Endothelial cell of umbilical vein (primary cell): ENCODE measurements around the gene CARD18. TPM values are rescaled to one million over a fixed set of nuclear protein-coding genes. Genes with fewer than 3 reads are reported as not detected.

Source experiments
- BruUV-seq: library from RNA; stranded (reverse); fragments of 400-500 nt; replicated peaks from 2 replicates; lab custom pipeline; 2021; lab: Mats Ljungman, UMichigan
- CTCF ChIA-PET: fragments of 300-600, 350-600 bp; sonication (Branson Sonifier 250); formaldehyde crosslinking; loops from one replicate; lab custom pipeline; 2021; ENCODE audit warnings: antibody characterized with exemption, inconsistent platforms; lab: Charles Lee
- POLR2A ChIA-PET: fragments of 300-600, 350-600 bp; sonication (Branson Sonifier 250); formaldehyde crosslinking; loops from one replicate; lab custom pipeline; 2021; ENCODE audit warnings: antibody characterized with exemption, inconsistent platforms; lab: Charles Lee
- DNase-seq: peaks from one replicate; pipeline ENCODE4 v3.0.0-alpha.2; 2011; ENCODE audit warnings: low read depth, low spot score
- FAIRE-seq: peaks from 2 replicates; lab custom pipeline; 2011; peaks lifted over from hg19 to GRCh38; lab: Jason Lieb, UNC
- H2AFZ ChIP-seq: 2 replicates; pipeline ENCODE4 v1.6.0; 2012; ENCODE audit warnings: low read depth, low read length, control low read depth, inconsistent platforms
- H3K27ac ChIP-seq: 2 replicates; pipeline ENCODE4 v1.5.1; 2011; ENCODE audit warnings: low read depth, mild to moderate bottlenecking, control low read depth, low read length, moderate library complexity; ENCODE audit not compliant: insufficient read depth
- H3K27me3 ChIP-seq, 2 experiments: 2 replicates each; pipeline versions ENCODE4 v1.6.0 to v1.6.1; 2011; ENCODE audit warnings: low read length in 2 of 2, mixed read lengths in 1 of 2; ENCODE audit not compliant: control insufficient read depth in 2 of 2, insufficient read depth in 2 of 2
- H3K36me3 ChIP-seq, 2 experiments: 2 replicates in 1 of 2; 3 replicates in 1 of 2; pipeline ENCODE4 v1.5.1; 2011; ENCODE audit warnings: low read length in 2 of 2, mild to moderate bottlenecking in 1 of 2, moderate library complexity in 1 of 2; ENCODE audit not compliant: control insufficient read depth in 2 of 2, insufficient read depth in 2 of 2; ENCODE audit errors: extremely low read depth in 1 of 2
- H3K4me1 ChIP-seq: 3 replicates; pipeline ENCODE4 v1.5.1; 2011; ENCODE audit warnings: mild to moderate bottlenecking, low read length; ENCODE audit not compliant: control insufficient read depth, insufficient read depth; ENCODE audit errors: extremely low read depth
- H3K4me2 ChIP-seq: 2 replicates; pipeline ENCODE4 v1.6.1; 2011; ENCODE audit warnings: low read length, control low read depth, mixed read lengths; ENCODE audit not compliant: insufficient read depth
- H3K4me3 ChIP-seq, 3 experiments: fragments of 200-600 bp in 1 of 3; sonication (generic), shearing (Covaris generic) in 1 of 3; replicated peaks in 1 of 3; 2 replicates each; pipeline ENCODE4 v1.5.1; 2011 to 2016; ENCODE audit warnings: control low read depth in 3 of 3, low read length in 3 of 3, mild to moderate bottlenecking in 2 of 3, inconsistent platforms in 1 of 3, low read depth in 1 of 3, moderate library complexity in 1 of 3; ENCODE audit not compliant: insufficient read depth in 1 of 3
- H3K79me2 ChIP-seq: 2 replicates; pipeline ENCODE4 v1.6.0; 2012; ENCODE audit warnings: low read length, inconsistent platforms; ENCODE audit not compliant: control insufficient read depth, insufficient read depth
- H3K9ac ChIP-seq: replicated peaks from 2 replicates; pipeline ENCODE3; 2011; ENCODE audit warnings: low read length, control low read depth; ENCODE audit not compliant: insufficient read depth; ENCODE audit errors: extremely low read depth
- H3K9me1 ChIP-seq: replicated peaks from 3 replicates; pipeline ENCODE4 v1.6.0; 2011; ENCODE audit warnings: mild to moderate bottlenecking, low read length; ENCODE audit not compliant: control insufficient read depth, insufficient read depth; ENCODE audit errors: extremely low read depth
- H3K9me3 ChIP-seq: replicated peaks from 2 replicates; pipeline ENCODE4 v1.5.1; 2012; ENCODE audit warnings: low read length, inconsistent platforms; ENCODE audit not compliant: control insufficient read depth, insufficient read depth
- H4K20me1 ChIP-seq: replicated peaks from 2 replicates; pipeline ENCODE3; 2011; ENCODE audit warnings: mild to moderate bottlenecking, low read length; ENCODE audit not compliant: control insufficient read depth, insufficient read depth; ENCODE audit errors: extremely low read depth
- EZH2 ChIP-seq: IDR thresholded peaks from 2 replicates; pipeline ENCODE4 v1.6.1; 2012; ENCODE audit warnings: borderline replicate concordance, low read depth, mild to moderate bottlenecking, moderate library complexity, low read length, inconsistent platforms; ENCODE audit not compliant: severe bottlenecking
- JUN ChIP-seq: IDR thresholded peaks from 2 replicates; pipeline ENCODE4 v1.6.1; 2011; ENCODE audit warnings: borderline replicate concordance, low read depth; ENCODE audit not compliant: insufficient read length, insufficient read depth
- POLR2A ChIP-seq: IDR thresholded peaks from 2 replicates; pipeline ENCODE4 v1.6.1; 2012; ENCODE audit warnings: low read depth, mild to moderate bottlenecking, control low read depth, low read length
- dilution Hi-C: fragments of 300-500 bp; cut with MboI; formaldehyde crosslinking; loops from one replicate; pipeline ENCODE4 v1.15.0; 2019; ENCODE audit warnings: low sequenced_read_pairs; ENCODE audit not compliant: extremely low pct_ligation_motif_present
- intact Hi-C: fragments of 100-400 bp; cut with micrococcal nuclease; formaldehyde crosslinking; loops from one replicate; pipeline ENCODE4 v1.10.0; 2022
- polyA plus RNA-seq, 4 experiments: library from polyadenylated mRNA; depleted of rRNA in 3 of 4; stranded (reverse) in 3 of 4; unstranded in 1 of 4; fragments of >200 nt; gene quantifications; 2 replicates each; pipeline versions ENCODE4 v1.2.1 to v1.2.3, GENCODE V29; 2011 to 2012; ENCODE audit warnings: missing spikeins in 1 of 4
- total RNA-seq: library from RNA; stranded (reverse); gene quantifications from 2 replicates; pipeline ENCODE4 v1.2.3, GENCODE V29; 2021
- TF ChIP-seq, protein P1 (sequence below), 2 donors: IDR thresholded peaks; 1 replicate in 1 of 2; 2 replicates in 1 of 2; pipeline ENCODE4 v1.5.1; 2011; ENCODE audit warnings: low read length in 2 of 2, mild to moderate bottlenecking in 2 of 2, moderate library complexity in 2 of 2, control low read depth in 1 of 2, inconsistent platforms in 1 of 2, low read depth in 1 of 2; ENCODE audit not compliant: insufficient read depth in 1 of 2; ENCODE audit errors: extremely low read depth in 1 of 2

The CARD18 gene
- total and polyA plus RNA-seq, 2 donors (not counting 3 experiments of a cell fraction or from before 2014, with no cell fraction given), result not detected

DNA sequence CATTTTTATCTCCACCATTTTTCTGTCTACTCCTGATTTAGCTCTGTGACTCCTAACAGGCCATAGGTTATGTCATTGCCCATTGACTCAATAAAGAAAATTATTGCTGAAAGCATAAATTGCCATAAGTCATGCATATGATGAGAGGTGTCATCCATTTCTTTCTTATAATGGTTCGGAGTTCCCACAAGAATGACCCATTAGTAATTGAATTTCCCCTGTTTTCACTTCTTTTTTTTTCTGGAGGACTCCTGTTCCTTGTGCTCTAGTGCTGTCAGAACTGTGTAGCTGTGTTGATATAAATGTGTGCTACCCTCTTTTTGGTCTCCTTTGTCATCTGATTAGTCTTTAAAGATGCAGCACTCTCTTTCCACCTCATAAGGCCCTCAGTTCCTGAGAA lies 22.9 kb upstream of the CARD18 start:
- Histone ChIP-seq H3K27ac (no peak overlapping the region), H4K20me1 (no peaks in the 10 kb centered on the region), H3K4me2 (no peak overlapping the region), H3K9me1 (no peaks in the 10 kb centered on the region), H3K79me2 (no peaks in the 10 kb centered on the region), H3K4me1 (peaks cover 11% of the 10 kb centered on the region), H3K9ac (no peak overlapping the region), H3K36me3 (no peaks in the 10 kb centered on the region), H3K4me3 (no peak overlapping the region), H3K27me3 (no peaks in the 10 kb centered on the region), H3K9me3 (no peaks in the 10 kb centered on the region), H2AFZ (no peak overlapping the region)
- ChIA-PET CTCF (no interaction called here), POLR2A (no interaction called here)
- FAIRE-seq, result no peak
- no peak for TF ChIP-seq EZH2
- DNase-seq, result no peak
- dilution Hi-C loops, result no loop called here
- BruUV-seq, result no TSS peak
- intact Hi-C loops, result loop anchor here (5.0 kb wide), 1 partner anchor 50 kb away; no protein-coding TSS in a partner anchor

DNA sequence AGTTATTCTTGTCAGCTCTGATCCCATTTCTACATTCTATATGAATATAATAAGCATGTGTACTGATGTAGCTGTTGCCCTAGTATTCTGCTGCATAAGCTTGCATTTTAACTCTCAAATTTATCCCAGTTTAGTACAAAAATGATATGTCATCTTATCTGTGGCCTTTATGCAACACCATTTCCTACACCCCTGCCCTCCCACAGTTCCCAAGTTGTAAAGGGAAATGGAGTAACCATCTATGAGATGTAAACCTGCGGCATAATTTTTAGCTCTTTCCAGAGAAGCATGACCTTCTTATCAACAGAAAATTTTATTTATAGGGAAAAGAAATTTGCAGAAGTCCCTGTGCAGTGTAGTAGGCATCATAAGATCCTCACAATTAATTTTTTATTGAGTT lies 18.9 kb upstream of the CARD18 start:
- Histone ChIP-seq H3K9me1 (no peaks in the 10 kb centered on the region), H3K27ac (no peak overlapping the region), H4K20me1 (no peaks in the 10 kb centered on the region), H3K9ac (no peak overlapping the region), H3K27me3 (no peaks in the 10 kb centered on the region), H2AFZ (no peak overlapping the region), H3K9me3 (no peaks in the 10 kb centered on the region), H3K4me1 (peaks cover 14% of the 10 kb centered on the region), H3K79me2 (no peaks in the 10 kb centered on the region), H3K4me2 (no peak overlapping the region), H3K4me3 (no peak overlapping the region), H3K36me3 (no peaks in the 10 kb centered on the region)
- TF ChIP-seq POLR2A, result no peak
- no peak for TF ChIP-seq JUN
- TF ChIP-seq, protein P1, sequence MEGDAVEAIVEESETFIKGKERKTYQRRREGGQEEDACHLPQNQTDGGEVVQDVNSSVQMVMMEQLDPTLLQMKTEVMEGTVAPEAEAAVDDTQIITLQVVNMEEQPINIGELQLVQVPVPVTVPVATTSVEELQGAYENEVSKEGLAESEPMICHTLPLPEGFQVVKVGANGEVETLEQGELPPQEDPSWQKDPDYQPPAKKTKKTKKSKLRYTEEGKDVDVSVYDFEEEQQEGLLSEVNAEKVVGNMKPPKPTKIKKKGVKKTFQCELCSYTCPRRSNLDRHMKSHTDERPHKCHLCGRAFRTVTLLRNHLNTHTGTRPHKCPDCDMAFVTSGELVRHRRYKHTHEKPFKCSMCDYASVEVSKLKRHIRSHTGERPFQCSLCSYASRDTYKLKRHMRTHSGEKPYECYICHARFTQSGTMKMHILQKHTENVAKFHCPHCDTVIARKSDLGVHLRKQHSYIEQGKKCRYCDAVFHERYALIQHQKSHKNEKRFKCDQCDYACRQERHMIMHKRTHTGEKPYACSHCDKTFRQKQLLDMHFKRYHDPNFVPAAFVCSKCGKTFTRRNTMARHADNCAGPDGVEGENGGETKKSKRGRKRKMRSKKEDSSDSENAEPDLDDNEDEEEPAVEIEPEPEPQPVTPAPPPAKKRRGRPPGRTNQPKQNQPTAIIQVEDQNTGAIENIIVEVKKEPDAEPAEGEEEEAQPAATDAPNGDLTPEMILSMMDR (IDR thresholded peaks at IDR 0.05; ENCODE audit: extremely low read depth in 1 of 2, insufficient read depth in 1 of 2, low read depth in 1 of 2, low read length in 2 of 2), result no peak
- DNase-seq (no peak), FAIRE-seq (no peak)
- CTCF ChIA-PET, result interaction anchor here (0.6 to 1.3 kb wide), 2 partner anchors 23 to 1365 kb away, joined by 3 read pairs; no protein-coding TSS in a partner anchor
- intact Hi-C loops (no loop called here), dilution Hi-C loops (no loop called here)
- POLR2A ChIA-PET, result no interaction called here
- no TSS peak for BruUV-seq
